DMS114 treated with DMSO at 0.1 percent for 48 hours (cell line): ENCODE measurements around the gene PINLYP.

ENCODE experiments used
- DNase-seq: peaks from one replicate; lab custom pipeline; 2025; ENCODE audit not compliant: unreplicated experiment; lab: John Stamatoyannopoulos, UW

PINLYP gene

GRCh38 chr19:43628646-43629326 is 53.2 kb downstream of the PINLYP start:
- DNase-seq: no peak

GRCh38 chr19:43631491-43631890 is 55.9 kb downstream of the PINLYP start:
- no peak for DNase-seq
